Breast epithelium (tissue), 4 donors: Measurements from ENCODE around the gene CGB7. TPM values are rescaled to one million over a fixed set of nuclear protein-coding genes. Genes with fewer than 3 reads are reported as not detected.
"Not testable (repeated sequence)": the region's sequence is repeated elsewhere in the genome, so short reads cannot be mapped to it uniquely, and the experiment has no call there.

Experiments
- DNase-seq, 2 donors: peaks; one replicate each; pipeline ENCODE4 v3.0.0-alpha.2; 2019; ENCODE audit warnings: low spot score in 2 of 2
- H3K27ac ChIP-seq, 2 donors: fragments of 200-600 bp; sonication (generic) in 1 of 2; one replicate each; pipeline ENCODE4 v1.5.1; 2016 to 2019; ENCODE audit warnings: mild to moderate bottlenecking in 1 of 2
- H3K27me3 ChIP-seq, 2 donors: fragments of 200-600 bp; sonication (generic) in 1 of 2; one replicate each; pipeline versions ENCODE4 v1.5.1 to v1.6.0; 2017 to 2019; ENCODE audit warnings: control low read depth in 1 of 2, mild to moderate bottlenecking in 1 of 2
- H3K36me3 ChIP-seq: fragments of 200-600 bp; one replicate; pipeline ENCODE4 v1.5.1; 2019
- H3K4me1 ChIP-seq, 2 donors: fragments of 200-600 bp; sonication (generic); one replicate each; pipeline ENCODE4 v1.5.1; 2016 to 2019; ENCODE audit warnings: control low read depth in 1 of 2
- H3K4me3 ChIP-seq, 3 donors: fragments of 200-600 bp; sonication (generic); 1 replicate in 2 of 3; 2 replicates in 1 of 3; pipeline ENCODE4 v1.5.1; 2016 to 2019; ENCODE audit warnings: mild to moderate bottlenecking in 3 of 3, moderate library complexity in 2 of 3
- H3K9me3 ChIP-seq, 2 donors: fragments of 200-600 bp; sonication (generic) in 1 of 2; one replicate each; pipeline ENCODE4 v1.5.1; 2016 to 2019; ENCODE audit warnings: control low read depth in 1 of 2
- CTCF ChIP-seq, 3 donors: fragments of 450-650 bp; IDR thresholded peaks; one replicate each; pipeline ENCODE4 v1.5.1; 2016 to 2017; ENCODE audit warnings: antibody characterized with exemption in 3 of 3, mild to moderate bottlenecking in 3 of 3, moderate library complexity in 3 of 3
- POLR2A ChIP-seq: fragments of 450-650 bp; IDR thresholded peaks from one replicate; pipeline ENCODE4 v1.6.1; 2016; ENCODE audit warnings: antibody characterized with exemption, mild to moderate bottlenecking, moderate library complexity
- POLR2AphosphoS5 ChIP-seq, 3 donors: sonication (generic); formaldehyde crosslinking; IDR thresholded peaks; one replicate each; pipeline ENCODE4 v1.6.1; 2017; ENCODE audit warnings: antibody characterized with exemption in 3 of 3
- intact Hi-C: fragments of 100-400 bp; cut with DNase I; formaldehyde crosslinking; loops from one replicate; pipeline ENCODE4 v1.15.1; 2023; ENCODE audit warnings: low total_unique reads
- total RNA-seq, 3 donors: library from RNA; depleted of rRNA; stranded (reverse); fragments of >200 nt; gene quantifications; one replicate each; pipeline ENCODE4 v1.1.0, GENCODE V29; 2016

The CGB7 gene
- total RNA-seq, 3 donors from 2014 or later = 0.15 to 2.0 TPM; not detected in 1

GRCh38 chr19:49022116-49022515 is 35.4 kb downstream of the CGB7 start:
- H3K27me3 ChIP-seq = no peaks in the 10 kb centered on the region
- no peaks in the 10 kb centered on the region for H3K9me3 ChIP-seq
- no peak for TF ChIP-seq POLR2A
- H3K4me1 ChIP-seq = peaks cover 0 to 6% of the 10 kb centered on the region in 2 donors
- intact Hi-C loops = no loop called here
- DNase-seq = no peak
- H3K4me3 ChIP-seq = no peak overlapping the region
- H3K27ac ChIP-seq = no peak overlapping the region
- no peaks in the 10 kb centered on the region for H3K36me3 ChIP-seq

- H3K4me3 ChIP-seq = no peak overlapping the region
- H3K27ac ChIP-seq = no peak overlapping the region
- H3K4me1 ChIP-seq = peaks cover 0 to 6% of the 10 kb centered on the region in 2 donors
- no peaks in the 10 kb centered on the region for H3K36me3 ChIP-seq
- no peak for DNase-seq
- TF ChIP-seq CTCF (IDR thresholded peaks at IDR 0.05) (no peak), POLR2AphosphoS5 (IDR thresholded peaks at IDR 0.05) (no peak), POLR2A (no peak)
- intact Hi-C loops = no loop called here
- H3K27me3 ChIP-seq = no peaks in the 10 kb centered on the region
- no peaks in the 10 kb centered on the region for H3K9me3 ChIP-seq
These were observed 36.3 kb downstream of the CGB7 start for GRCh38 chr19:49020931-49021895.

- H3K9me3 ChIP-seq = no peaks in the 10 kb centered on the region
- H3K27me3 ChIP-seq = no peaks in the 10 kb centered on the region
These were observed 37.2 kb downstream of the CGB7 start for GRCh38 chr19:49020342-49020741.

GRCh38 chr19:49019242-49019932 is 38.2 kb downstream of the CGB7 start:
- DNase-seq = peak in 1 of 2 donors; percentile 57
- H3K36me3 ChIP-seq = peaks cover 4% of the 10 kb centered on the region
- H3K27ac ChIP-seq = no peak overlapping the region
- peaks cover 0 to 6% of the 10 kb centered on the region in 2 donors for H3K4me1 ChIP-seq
- intact Hi-C loops = no loop called here
- peak overlapping the region; percentile 43 to 70 (median 56) for H3K4me3 ChIP-seq
- no peaks in the 10 kb centered on the region for H3K9me3 ChIP-seq
- no peaks in the 10 kb centered on the region for H3K27me3 ChIP-seq
- peak in 1 of 3 donors; percentile 9 for TF ChIP-seq CTCF (IDR thresholded peaks at IDR 0.05)
- TF ChIP-seq POLR2A = no peak

More at GRCh38 chr19:49020342-49020741, 37.2 kb downstream of the CGB7 start:
- Histone ChIP-seq H3K27ac (no peak overlapping the region), H3K4me3 (no peak overlapping the region), H3K36me3 (no peaks in the 10 kb centered on the region), H3K4me1 (peaks cover 0 to 6% of the 10 kb centered on the region in 2 donors)
- TF ChIP-seq POLR2AphosphoS5 (IDR thresholded peaks at IDR 0.05) (no peak), CTCF (IDR thresholded peaks at IDR 0.05) (no peak), POLR2A (no peak)
- intact Hi-C loops = no loop called here
- DNase-seq = no peak

DNA sequence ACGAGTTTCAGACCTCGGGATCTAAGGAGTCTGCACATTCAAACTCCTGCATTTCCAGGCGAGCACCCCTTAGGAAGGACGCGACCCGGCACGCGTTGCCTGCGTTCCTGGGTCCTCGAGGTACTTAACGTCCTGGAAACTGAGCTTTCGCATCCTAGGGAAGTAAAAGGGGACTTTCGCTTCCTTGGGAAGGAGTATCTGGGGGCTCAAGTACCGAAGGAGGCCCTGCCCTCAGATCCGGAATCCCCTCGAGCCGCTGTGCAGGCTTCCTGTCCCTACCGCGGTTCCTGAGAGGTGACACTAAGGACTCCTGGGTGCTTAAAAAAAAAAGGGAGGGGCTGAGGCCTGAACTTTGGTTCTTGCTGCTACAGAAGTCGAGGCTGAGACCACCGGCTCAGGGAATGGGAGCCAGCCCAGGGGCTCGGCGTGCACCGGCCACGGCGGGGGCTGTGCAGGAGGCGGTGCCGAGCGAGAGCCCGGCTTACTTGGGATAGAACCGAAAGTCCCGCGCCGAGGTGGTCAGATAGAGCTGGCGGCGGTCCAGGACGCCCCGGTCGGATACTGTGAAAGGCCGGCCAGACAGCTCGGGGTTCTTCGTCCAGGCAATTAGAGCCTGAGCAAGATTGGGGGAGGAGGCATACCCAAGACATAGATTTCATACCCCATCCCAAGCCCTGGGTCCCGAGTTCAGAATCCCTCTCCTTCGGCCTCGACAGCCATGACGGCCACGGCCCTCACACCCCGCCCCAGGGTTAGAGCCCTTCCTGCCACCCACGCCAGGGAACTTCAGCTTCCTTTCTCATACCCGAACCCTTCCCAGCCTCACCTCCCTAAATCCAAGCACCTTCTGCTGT is 38.9 kb downstream of the CGB7 start:
- H3K9me3 ChIP-seq, DNase-seq, intact Hi-C loops, H3K27ac ChIP-seq, H3K36me3 ChIP-seq, H3K27me3 ChIP-seq, H3K4me1 ChIP-seq: not testable (repeated sequence)
- peak overlapping the region; percentile 43 to 70 (median 56) for H3K4me3 ChIP-seq
